ENCODE data around the gene RAP1GDS1. TPM values are rescaled to one million over a fixed set of nuclear protein-coding genes. Genes with fewer than 3 reads are reported as not detected.
A peak's percentile ranks its signal among the peaks of the same experiment; 100 is the strongest.

RAP1GDS1 gene
- total RNA-seq, 1 experiment from 2014 or later = 40.8 TPM

GRCh38 chr4:98283219-98284189 lies 22.3 kb downstream of the RAP1GDS1 start (continued):
- TF ChIP-seq ZBTB33 (IDR thresholded peaks at IDR 0.05; ENCODE audit: extremely low read depth, insufficient replicate concordance, low read length) = no peak
- TF ChIP-seq MAX (IDR thresholded peaks at IDR 0.05) = no peak
- TF ChIP-seq TCF7L2 (IDR thresholded peaks at IDR 0.05; ENCODE audit: borderline replicate concordance, extremely low read depth, insufficient read depth, insufficient read length) = no peak

- Histone ChIP-seq H3K27me3 (ENCODE audit: insufficient read depth, low read length) (no peaks in the 10 kb centered on the region), H4K20me1 (ENCODE audit: insufficient read depth) (no peaks in the 10 kb centered on the region), H3K4me2 (ENCODE audit: low read length) (peak overlapping the region; percentile 56), H2AFZ (ENCODE audit: low read depth, low read length, poor library complexity, severe bottlenecking) (no peak overlapping the region), H3K4me3 (replicated peaks in 1 of 2; ENCODE audit: low read depth in 1 of 2, low read length in 2 of 2) (peak overlapping the region in 1 of 2 experiments; percentile 23; a peak in 2 of 4 replicates), H3K79me2 (ENCODE audit: insufficient read depth, low read length) (peaks cover 71% of the 10 kb centered on the region), H3K4me1 (ENCODE audit: control insufficient read depth in 1 of 2, insufficient read depth in 2 of 2, low read length in 2 of 2) (peaks cover 13 to 29% of the 10 kb centered on the region in 2 experiments; a peak in 3 of 4 replicates), H3K27ac (ENCODE audit: low read depth, low read length) (peak overlapping the region; percentile 63), H3K36me3 (ENCODE audit: control insufficient read depth in 1 of 2, insufficient read depth in 2 of 2, low read length in 2 of 2) (no peaks in the 10 kb centered on the region), H3K9ac (ENCODE audit: low read length) (peak overlapping the region; percentile 33), H3K9me2 (ENCODE audit: insufficient read depth) (no peaks in the 10 kb centered on the region), H3K9me3 (ENCODE audit: control insufficient read depth in 1 of 2, insufficient read depth in 1 of 2, low read depth in 1 of 2, low read length in 2 of 2) (no peaks in the 10 kb centered on the region)
- BruUV-seq (replicated peaks) = no TSS peak
- ChIA-PET RAD21 (ENCODE audit: low non-redundant PET in 1 of 2, low total read pairs in 2 of 2, uncharacterized antibody in 2 of 2, unreplicated experiment in 2 of 2) (no interaction called here), POLR2A (interaction anchor here (1.0 to 1.1 kb wide), 2 partner anchors 8 to 24 kb away, joined by 3 to 7 read pairs; partner anchors contain the start of gene RAP1GDS1), CTCF (no interaction called here)
- DNase-seq (ENCODE audit: low read depth, low spot score) (peak; percentile 89), ATAC-seq (peak; percentile 97)
- intact Hi-C loops (cut with micrococcal nuclease) = no loop called here
- peak; percentile 77; the same call in 1 of the 2 replicates for TF ChIP-seq CBX3 (IDR thresholded peaks at IDR 0.05; ENCODE audit: low read depth)
- TF ChIP-seq ATF3 (IDR thresholded peaks at IDR 0.05) = no peak
- peak; percentile 50 for TF ChIP-seq FOSL1 (IDR thresholded peaks at IDR 0.05; ENCODE audit: low read depth)
- no peak for TF ChIP-seq ZFX (IDR thresholded peaks at IDR 0.05)
- no peak for TF ChIP-seq ZNF274 (IDR thresholded peaks at IDR 0.05; ENCODE audit: low read depth, low read length)
- TF ChIP-seq REST (IDR thresholded peaks at IDR 0.05; ENCODE audit: low read depth) = no peak
- peak; percentile 99 for TF ChIP-seq SRF (IDR thresholded peaks at IDR 0.05; ENCODE audit: low read depth)
- no peak for TF ChIP-seq RAD21 (IDR thresholded peaks at IDR 0.05; ENCODE audit: low read depth)
- no peak for TF ChIP-seq CTCF (IDR thresholded peaks at IDR 0.05 in 2 of 3, conservative IDR thresholded peaks at IDR 0.05 in 1 of 3; ENCODE audit: borderline replicate concordance in 1 of 3, insufficient read depth in 1 of 3, low read depth in 2 of 3, low read length in 2 of 3)
- TF ChIP-seq YY1 (IDR thresholded peaks at IDR 0.05; ENCODE audit: extremely low read depth, insufficient replicate concordance, low read depth, low read length) = peak; percentile 81
- peak; percentile 9; the same call in 1 of the 2 replicates for TF ChIP-seq ELF1 (IDR thresholded peaks at IDR 0.05; ENCODE audit: borderline replicate concordance, low read depth)
Measured at GRCh38 chr4:98284640-98285046, 23.5 kb downstream of the RAP1GDS1 start.
